GM18870 (cell line): ENCODE results near the gene NSD2.
"Not testable (repeated sequence)": the region's sequence is repeated elsewhere in the genome, so short reads cannot be mapped to it uniquely, and the experiment has no call there.

Experiments
- ATAC-seq: cut with Tn5 transposase; IDR thresholded peaks from one replicate; pipeline ENCODE4 v1.9.1; 2021; ENCODE audit warnings: moderate library complexity; ENCODE audit not compliant: unreplicated experiment

NSD2 gene

GRCh38 chr4:2031161-2031560 lies 160.0 kb downstream of the NSD2 start:
- ATAC-seq = not testable (repeated sequence)
